KOPT-K1 (cell line): ENCODE data around the gene MICAL3.
"Not testable (repeated sequence)": the region's sequence is repeated elsewhere in the genome, so short reads cannot be mapped to it uniquely, and the experiment has no call there.

Experiments used
- H3K27ac ChIP-seq: fragments of 200-600 bp; sonication (generic); 2 replicates; pipeline ENCODE4 v1.5.1; 2016; ENCODE audit warnings: antibody characterized with exemption, mild to moderate bottlenecking, low read depth, low read length; ENCODE audit not compliant: poor library complexity, severe bottlenecking
- H3K36me3 ChIP-seq: fragments of 200-600 bp; sonication (generic); 2 replicates; pipeline ENCODE4 v1.5.1; 2017; ENCODE audit warnings: antibody characterized with exemption, mild to moderate bottlenecking, low read length, moderate library complexity; ENCODE audit not compliant: insufficient read depth
- H3K9me3 ChIP-seq: fragments of 200-600 bp; sonication (generic); 2 replicates; pipeline ENCODE4 v1.5.1; 2017; ENCODE audit warnings: antibody characterized with exemption, low read length, mild to moderate bottlenecking; ENCODE audit not compliant: insufficient read depth, poor library complexity, severe bottlenecking

MICAL3 gene

DNA sequence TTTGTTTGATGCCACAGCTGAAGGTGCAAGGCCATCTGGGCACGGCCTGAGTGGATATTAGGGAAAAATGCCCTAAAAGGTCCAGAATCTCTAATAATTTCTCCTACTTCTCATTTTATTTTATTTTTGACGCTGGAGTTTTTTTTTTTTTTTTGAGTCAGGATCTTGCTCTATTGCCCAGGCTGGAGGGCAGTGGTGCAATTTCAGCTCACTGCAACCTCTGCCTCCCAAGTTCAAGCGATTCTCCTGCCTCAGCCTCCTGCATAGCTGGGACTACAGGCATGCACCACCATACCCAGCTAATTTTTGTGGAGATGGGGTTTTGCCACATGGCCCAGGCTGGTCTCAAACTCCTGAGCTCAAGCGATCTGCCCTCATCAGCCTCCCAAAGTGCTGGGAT lies 1.5 kb upstream of the MICAL3 start:
- H3K27ac ChIP-seq, H3K9me3 ChIP-seq, H3K36me3 ChIP-seq: not testable (repeated sequence)

DNA sequence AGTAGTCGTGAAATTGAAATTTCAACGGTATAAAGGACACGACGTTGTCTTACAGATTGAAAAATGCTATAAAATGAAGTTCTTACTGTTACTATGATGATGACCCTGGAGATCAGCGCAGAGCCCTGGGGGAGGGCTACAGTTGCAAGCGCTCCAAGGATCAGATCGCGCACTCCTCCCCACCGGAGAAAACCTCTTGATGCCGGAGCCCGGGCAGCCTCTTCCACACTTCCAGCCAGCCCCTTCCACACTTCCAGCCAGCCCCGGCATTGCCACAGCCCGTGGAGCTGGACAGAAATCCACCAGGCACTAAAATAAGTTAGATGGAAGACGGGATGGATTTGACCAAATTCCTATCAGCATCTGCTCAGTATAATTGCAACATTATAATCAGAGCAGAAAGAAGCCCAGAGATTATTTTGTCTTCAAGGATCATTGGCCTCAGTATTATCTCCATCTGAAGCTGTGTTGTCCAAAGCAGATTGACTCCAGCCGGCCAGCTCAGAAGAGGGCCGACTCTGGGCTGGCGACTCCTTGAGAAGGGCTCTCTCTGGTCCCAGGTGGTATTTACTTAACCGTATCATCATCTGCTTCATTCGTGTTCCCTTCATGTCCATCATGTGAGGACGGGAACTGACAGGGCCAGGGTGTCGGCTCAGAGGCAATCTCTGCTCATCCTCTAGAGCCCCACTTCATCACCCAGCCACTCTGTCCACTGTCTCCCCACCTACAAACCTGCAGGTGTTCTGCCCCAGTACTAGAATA lies 777 bp upstream of the MICAL3 start:
- H3K27ac ChIP-seq: no peak overlapping the region
- H3K36me3 ChIP-seq: no peaks in the 10 kb centered on the region
- no peaks in the 10 kb centered on the region for H3K9me3 ChIP-seq

DNA sequence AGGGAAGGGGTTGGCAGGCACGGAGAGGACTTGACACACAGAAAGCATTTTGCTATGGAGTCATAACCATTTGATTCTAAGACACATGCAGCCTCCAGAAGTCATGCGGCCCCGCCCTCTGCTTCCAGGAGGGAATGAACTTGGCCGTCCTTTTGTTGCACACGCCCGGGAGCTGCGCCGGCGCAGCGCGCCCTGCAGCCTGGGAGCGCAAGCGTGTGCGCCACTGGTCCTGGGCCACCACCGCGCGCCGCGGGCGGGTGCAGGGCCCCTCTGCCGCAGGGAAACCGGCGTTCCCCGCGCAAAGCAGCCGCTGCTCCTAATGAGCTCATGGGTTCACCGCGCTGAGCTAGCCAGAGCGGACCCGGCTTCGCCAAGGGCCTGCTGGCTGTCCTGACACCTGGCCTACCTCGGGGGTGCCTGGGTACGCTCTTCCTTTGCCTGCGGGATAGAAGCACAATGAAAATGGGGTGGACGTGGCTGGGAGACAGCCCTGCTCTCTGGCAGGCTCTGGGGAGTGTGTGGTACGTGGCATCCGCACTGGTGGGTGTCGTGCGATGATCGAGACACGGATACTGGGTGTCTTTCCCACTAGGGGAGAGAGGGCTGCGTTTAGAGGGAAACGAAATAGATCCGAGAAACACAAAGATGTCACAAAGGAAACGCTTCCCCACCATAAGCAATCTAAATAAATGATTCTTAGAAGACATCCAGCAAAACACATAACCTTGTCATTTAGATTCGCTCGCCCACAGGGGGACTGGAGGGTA lies 669 bp downstream of the MICAL3 start:
- H3K36me3 ChIP-seq: no peaks in the 10 kb centered on the region
- no peaks in the 10 kb centered on the region for H3K9me3 ChIP-seq
- no peak overlapping the region for H3K27ac ChIP-seq

GRCh38 chr22:18022876-18023275 lies 1.5 kb downstream of the MICAL3 start:
- no peaks in the 10 kb centered on the region for H3K9me3 ChIP-seq
- no peak overlapping the region for H3K27ac ChIP-seq
- H3K36me3 ChIP-seq: no peaks in the 10 kb centered on the region

DNA sequence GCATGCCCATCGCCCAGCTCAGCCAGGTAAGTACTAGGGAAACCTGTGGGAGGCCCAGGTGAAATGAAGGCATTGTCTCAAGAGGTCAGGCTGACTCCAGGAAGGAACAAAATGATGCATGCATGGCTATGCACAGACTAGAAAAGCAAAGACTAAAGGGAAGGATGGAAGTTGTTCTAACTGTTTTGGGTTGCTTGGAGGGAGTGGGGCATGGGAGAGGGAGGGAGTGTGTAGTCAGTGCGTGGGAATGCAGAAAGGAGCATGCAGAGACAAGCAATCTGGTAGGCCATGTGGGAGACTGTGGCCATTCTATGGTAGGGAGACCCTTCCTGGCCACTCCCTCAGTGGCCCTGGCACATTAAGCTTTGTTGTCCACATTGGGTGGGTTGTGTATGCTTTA lies 2.9 kb downstream of the MICAL3 start:
- Histone ChIP-seq H3K9me3 (no peaks in the 10 kb centered on the region), H3K27ac (no peak overlapping the region)

DNA sequence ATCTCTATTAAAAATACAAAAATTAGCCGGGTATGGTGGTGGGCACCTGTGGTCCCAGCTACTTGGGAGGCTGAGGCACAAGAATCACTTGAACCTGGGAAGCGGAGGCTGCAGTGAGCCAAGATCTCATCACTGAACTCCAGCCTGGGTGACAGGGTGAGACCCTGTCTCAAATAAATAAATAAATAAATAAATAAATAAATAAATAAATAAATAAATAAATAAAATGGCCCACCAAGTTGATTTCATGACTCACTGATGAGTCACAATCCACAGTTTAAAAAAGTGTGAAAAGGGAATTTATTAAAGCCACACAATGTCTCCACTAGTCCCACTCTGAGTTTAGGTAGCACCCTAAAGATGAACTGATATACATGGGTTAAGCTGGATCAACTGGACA lies 3.6 kb downstream of the MICAL3 start:
- not testable (repeated sequence) for H3K36me3 ChIP-seq, H3K27ac ChIP-seq, H3K9me3 ChIP-seq

More for the DNA sequence above, 2.9 kb downstream of the MICAL3 start:
- H3K36me3 ChIP-seq: no peaks in the 10 kb centered on the region

DNA sequence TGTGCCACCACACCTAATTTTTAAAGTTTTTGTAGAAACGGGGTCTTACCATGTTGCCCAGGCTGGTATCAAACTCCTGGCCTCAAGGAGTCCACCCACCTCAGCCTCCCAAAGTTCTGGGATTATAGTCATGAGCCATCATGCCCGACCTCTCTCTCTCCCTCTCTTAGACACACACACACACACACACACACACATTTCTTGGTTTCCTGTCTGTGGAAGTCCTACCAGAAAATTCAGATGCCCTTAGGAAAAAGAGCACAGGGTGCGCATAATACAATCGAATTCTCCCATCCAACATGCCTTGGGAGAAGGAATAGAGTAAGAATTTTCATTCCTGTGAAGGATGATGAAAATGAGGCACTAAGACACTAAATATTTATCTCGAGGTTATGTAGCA lies 10.4 kb downstream of the MICAL3 start:
- H3K27ac ChIP-seq: no peak overlapping the region
- H3K9me3 ChIP-seq: no peaks in the 10 kb centered on the region
- H3K36me3 ChIP-seq: no peaks in the 10 kb centered on the region

DNA sequence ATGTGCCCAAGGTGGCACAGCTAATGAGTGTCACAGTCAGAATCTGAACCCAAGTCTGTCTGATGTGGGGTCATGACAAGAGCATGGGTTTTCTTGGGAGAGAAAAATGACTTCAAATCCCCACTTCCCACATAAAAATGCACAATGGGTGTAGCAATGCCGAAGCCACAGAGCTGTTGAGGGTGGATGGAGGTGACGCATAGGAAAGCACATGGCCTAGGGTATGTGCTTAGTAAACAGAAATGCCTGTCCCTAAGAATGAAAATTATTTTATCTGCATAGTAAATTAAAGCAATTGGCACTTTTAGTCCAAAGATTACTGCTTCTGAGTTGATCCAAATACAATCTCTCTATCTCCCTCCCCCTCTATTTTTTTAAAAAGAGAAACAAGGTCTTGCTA lies 10.9 kb downstream of the MICAL3 start:
- no peaks in the 10 kb centered on the region for H3K9me3 ChIP-seq
- H3K27ac ChIP-seq: no peak overlapping the region
- no peaks in the 10 kb centered on the region for H3K36me3 ChIP-seq

DNA sequence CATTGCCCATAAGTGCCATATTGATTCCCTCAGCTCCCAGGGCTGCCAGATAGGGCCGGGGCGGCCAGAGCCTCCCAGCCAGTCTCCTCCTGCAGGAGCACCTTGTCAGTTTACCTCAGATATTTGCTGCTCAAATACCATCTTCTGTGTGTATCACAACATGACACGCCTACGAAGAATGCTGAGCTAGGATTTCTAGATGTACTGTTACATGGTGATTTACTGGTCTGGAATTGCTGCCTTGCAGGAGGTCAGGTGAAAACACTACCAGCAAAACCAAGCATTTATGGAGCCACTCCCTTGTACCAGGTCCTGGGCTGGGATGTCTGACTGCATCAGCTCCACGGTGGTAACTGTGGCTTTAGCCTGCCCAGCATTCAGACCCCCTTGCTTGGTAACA lies 11.8 kb downstream of the MICAL3 start:
- no peaks in the 10 kb centered on the region for H3K36me3 ChIP-seq
- no peaks in the 10 kb centered on the region for H3K9me3 ChIP-seq
- H3K27ac ChIP-seq: no peak overlapping the region

- H3K27ac ChIP-seq: no peak overlapping the region
Observed at GRCh38 chr22:18010266-18010665, 14.1 kb downstream of the MICAL3 start.

GRCh38 chr22:18008136-18008535 lies 16.2 kb downstream of the MICAL3 start:
- no peaks in the 10 kb centered on the region for H3K9me3 ChIP-seq
- no peaks in the 10 kb centered on the region for H3K36me3 ChIP-seq
- no peak overlapping the region for H3K27ac ChIP-seq

More at GRCh38 chr22:18010266-18010665, 14.1 kb downstream of the MICAL3 start:
- H3K36me3 ChIP-seq: no peaks in the 10 kb centered on the region
- H3K9me3 ChIP-seq: no peaks in the 10 kb centered on the region

DNA sequence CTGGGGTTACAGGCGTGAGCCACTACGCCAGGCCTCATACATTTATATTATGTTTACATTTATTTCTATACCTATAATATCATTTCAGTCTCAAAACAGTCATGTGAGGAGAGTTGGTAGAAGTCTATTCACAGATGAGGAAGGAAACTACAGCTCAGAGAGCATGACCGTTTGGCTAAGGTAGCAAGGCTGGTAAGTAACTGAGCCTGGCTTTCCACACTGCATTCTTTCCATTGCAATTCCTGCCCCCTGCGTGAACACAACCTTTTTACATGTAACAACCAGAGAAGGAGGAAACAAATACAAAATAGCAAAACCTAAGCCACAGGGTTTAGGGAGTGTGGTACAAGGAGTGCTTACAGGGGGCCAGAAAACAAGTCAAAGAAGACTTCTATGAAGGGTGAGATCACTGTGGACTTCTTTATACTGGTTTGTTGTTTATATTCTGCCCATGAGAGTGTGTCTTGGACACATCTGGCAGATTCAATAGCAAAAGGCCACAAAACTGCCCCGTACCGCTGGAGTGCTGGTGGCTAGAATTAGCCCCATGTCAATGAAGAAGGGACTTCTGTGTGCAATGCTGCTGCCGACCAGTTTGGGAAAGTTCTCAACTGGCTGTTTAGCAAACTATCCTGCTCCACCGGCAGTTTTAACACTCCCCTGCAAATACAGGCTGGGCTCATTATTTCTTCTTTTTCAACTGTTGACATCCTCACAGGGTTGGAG lies 19.0 kb downstream of the MICAL3 start:
- Histone ChIP-seq H3K27ac (no peak overlapping the region), H3K9me3 (no peaks in the 10 kb centered on the region), H3K36me3 (no peaks in the 10 kb centered on the region)

GRCh38 chr22:18001894-18002315 lies 22.5 kb downstream of the MICAL3 start:
- H3K9me3 ChIP-seq, H3K27ac ChIP-seq, H3K36me3 ChIP-seq: not testable (repeated sequence)

DNA sequence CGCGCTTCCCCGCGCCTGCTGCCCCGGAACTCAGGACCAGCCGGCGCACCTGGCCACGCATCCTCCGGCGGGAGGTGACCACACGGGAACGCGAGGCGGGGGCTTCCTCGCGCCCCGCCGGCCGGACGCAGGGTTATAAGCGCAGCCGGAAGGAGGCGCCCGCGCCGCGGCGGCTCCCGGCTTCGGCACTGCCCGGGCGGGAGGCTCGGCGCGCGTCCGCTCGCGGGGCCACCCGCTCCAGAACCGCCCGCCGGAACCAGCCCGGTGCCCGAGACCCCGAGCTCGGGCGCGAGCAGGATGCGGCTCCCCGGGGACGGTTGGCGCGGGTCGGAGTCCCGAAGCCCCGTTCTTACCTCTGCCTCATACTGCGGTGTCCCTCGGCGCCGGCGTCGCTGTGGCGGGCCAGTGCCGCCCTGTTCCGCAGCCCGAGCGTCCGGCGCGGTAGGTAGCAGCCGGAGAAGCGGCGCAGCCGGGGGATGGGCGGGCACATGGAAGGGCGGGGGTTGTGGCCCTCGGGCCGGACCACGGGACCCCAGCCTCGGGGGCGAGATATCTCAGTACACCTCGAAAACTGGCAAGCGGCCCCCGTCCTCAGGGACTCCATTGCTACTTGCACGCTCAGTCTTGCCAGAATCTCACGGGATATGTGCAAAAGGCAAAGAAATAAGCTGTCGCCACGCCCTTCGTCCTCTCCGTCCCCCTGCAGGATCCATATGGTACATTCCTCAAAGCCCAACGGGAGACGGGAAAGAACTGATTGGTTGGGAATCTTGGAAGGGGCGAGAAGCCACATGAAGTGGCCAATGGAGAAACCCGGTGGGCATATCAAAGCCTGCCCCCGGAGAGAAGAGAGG lies 23.1 kb downstream of the MICAL3 start:
- no peaks in the 10 kb centered on the region for H3K36me3 ChIP-seq
- H3K9me3 ChIP-seq: no peaks in the 10 kb centered on the region
- H3K27ac ChIP-seq: peak overlapping the region; percentile 22
